ENCODE results near the gene PSME2. TPM values are rescaled to one million over a fixed set of nuclear protein-coding genes. Genes with fewer than 3 reads are reported as not detected.

PSME2 gene
- polyA plus RNA-seq, 1 donor (not counting 4 experiments of a cell fraction or from before 2014, with no cell fraction given) = 158 TPM

DNA sequence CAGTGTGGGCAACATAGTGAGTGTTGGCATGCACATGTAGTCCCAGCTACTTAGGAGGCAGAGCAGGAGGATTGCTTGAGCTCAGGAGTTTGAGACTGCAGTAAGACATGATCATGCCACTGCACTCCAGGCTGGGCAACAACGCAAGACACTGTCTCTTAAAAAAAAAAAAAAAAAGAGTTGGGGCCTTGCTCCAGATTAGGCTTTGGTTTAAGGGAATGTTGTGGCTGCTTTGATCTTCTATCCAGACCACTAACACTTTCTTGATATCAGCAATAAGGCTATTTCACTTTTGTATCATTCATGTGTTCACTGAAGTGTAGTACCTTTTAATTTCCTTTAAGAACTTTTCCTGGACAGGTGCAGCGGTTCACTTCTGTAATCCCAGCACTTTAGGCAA is 18.7 kb downstream of the PSME2 start:
- Histone ChIP-seq H3K9me1 (ENCODE audit: control insufficient read depth, extremely low read depth, insufficient read depth, low read length) (no peaks in the 10 kb centered on the region), H3K27me3 (ENCODE audit: control insufficient read depth, extremely low read depth, insufficient read depth, low read length) (no peaks in the 10 kb centered on the region), H3K36me3 (ENCODE audit: control insufficient read depth in 2 of 2, extremely low read depth in 1 of 2, insufficient read depth in 2 of 2, low read length in 2 of 2) (peaks cover 0 to 2% of the 10 kb centered on the region in 2 experiments), H3K4me3 (ENCODE audit: control insufficient read depth in 2 of 3, extremely low read depth in 1 of 3, insufficient read depth in 2 of 3, low read depth in 1 of 3, low read length in 3 of 3) (no peak overlapping the region), H3K9me3 (ENCODE audit: control insufficient read depth, low read depth, low read length) (no peaks in the 10 kb centered on the region), H3K79me2 (ENCODE audit: control insufficient read depth, insufficient read depth, low read length) (no peaks in the 10 kb centered on the region), H3K27ac (ENCODE audit: control insufficient read depth, insufficient read depth, low read length) (no peak overlapping the region), H3K4me1 (ENCODE audit: control insufficient read depth, extremely low read depth, insufficient read depth, low read length) (peaks cover 7% of the 10 kb centered on the region), H4K20me1 (ENCODE audit: control insufficient read depth, extremely low read depth, insufficient read depth, low read length) (no peaks in the 10 kb centered on the region), H3K9ac (ENCODE audit: control insufficient read depth, extremely low read depth, insufficient read depth, low read length) (no peak overlapping the region), H3K4me2 (ENCODE audit: control insufficient read depth, extremely low read depth, insufficient read depth, low read depth, low read length) (no peak overlapping the region), H2AFZ (ENCODE audit: control insufficient read depth, low read length) (no peak overlapping the region)
- FAIRE-seq = no peak
- dilution Hi-C loops (cut with MboI; ENCODE audit: extremely low pct_ligation_motif_present, low sequenced_read_pairs) = no loop called here
- DNase-seq (ENCODE audit: low read depth, low spot score) = no peak
- TF ChIP-seq EZH2 (IDR thresholded peaks at IDR 0.05; ENCODE audit: low read length) = no peak
- TF ChIP-seq, protein P1, sequence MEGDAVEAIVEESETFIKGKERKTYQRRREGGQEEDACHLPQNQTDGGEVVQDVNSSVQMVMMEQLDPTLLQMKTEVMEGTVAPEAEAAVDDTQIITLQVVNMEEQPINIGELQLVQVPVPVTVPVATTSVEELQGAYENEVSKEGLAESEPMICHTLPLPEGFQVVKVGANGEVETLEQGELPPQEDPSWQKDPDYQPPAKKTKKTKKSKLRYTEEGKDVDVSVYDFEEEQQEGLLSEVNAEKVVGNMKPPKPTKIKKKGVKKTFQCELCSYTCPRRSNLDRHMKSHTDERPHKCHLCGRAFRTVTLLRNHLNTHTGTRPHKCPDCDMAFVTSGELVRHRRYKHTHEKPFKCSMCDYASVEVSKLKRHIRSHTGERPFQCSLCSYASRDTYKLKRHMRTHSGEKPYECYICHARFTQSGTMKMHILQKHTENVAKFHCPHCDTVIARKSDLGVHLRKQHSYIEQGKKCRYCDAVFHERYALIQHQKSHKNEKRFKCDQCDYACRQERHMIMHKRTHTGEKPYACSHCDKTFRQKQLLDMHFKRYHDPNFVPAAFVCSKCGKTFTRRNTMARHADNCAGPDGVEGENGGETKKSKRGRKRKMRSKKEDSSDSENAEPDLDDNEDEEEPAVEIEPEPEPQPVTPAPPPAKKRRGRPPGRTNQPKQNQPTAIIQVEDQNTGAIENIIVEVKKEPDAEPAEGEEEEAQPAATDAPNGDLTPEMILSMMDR (optimal IDR thresholded peaks at IDR 0.05 in 1 of 3, IDR thresholded peaks at IDR 0.05 in 1 of 3, conservative IDR thresholded peaks at IDR 0.05 in 1 of 3; ENCODE audit: extremely low read depth in 1 of 3, insufficient read depth in 2 of 3, low read length in 3 of 3) = no peak

DNA sequence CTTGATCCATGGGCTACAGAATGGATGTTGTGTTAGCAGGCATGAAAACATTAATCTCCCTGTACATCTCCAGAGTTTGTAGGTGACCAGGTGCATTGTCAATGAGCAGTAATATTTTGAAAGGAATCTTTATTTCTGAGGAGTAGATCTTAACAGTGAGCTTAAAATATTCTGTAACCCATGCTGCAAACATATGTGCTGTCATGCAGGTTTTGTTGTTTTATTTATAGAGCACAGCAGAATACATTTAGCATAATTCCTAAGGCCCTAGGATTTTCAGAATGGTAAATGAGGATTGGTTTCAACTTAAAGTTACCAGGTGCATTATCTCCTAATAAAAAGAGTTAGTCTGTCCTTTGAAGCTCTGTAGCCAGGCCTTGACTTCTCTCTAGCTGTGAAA is 19.5 kb downstream of the PSME2 start:
- H3K9me3 ChIP-seq (ENCODE audit: control insufficient read depth, low read depth, low read length) = no peaks in the 10 kb centered on the region
- H3K79me2 ChIP-seq (ENCODE audit: control insufficient read depth, insufficient read depth, low read length) = no peaks in the 10 kb centered on the region
- FAIRE-seq (no peak), DNase-seq (ENCODE audit: low read depth, low spot score) (no peak)
- no peaks in the 10 kb centered on the region for H4K20me1 ChIP-seq (ENCODE audit: control insufficient read depth, extremely low read depth, insufficient read depth, low read length)
- no peaks in the 10 kb centered on the region for H3K27me3 ChIP-seq (ENCODE audit: control insufficient read depth, extremely low read depth, insufficient read depth, low read length)
- H3K4me3 ChIP-seq (ENCODE audit: control insufficient read depth in 2 of 3, extremely low read depth in 1 of 3, insufficient read depth in 2 of 3, low read depth in 1 of 3, low read length in 3 of 3) = no peak overlapping the region
- no peak overlapping the region for H3K27ac ChIP-seq (ENCODE audit: control insufficient read depth, insufficient read depth, low read length)
- H3K4me1 ChIP-seq (ENCODE audit: control insufficient read depth, extremely low read depth, insufficient read depth, low read length) = no peaks in the 10 kb centered on the region
- H3K9me1 ChIP-seq (ENCODE audit: control insufficient read depth, extremely low read depth, insufficient read depth, low read length) = no peaks in the 10 kb centered on the region
- dilution Hi-C loops (cut with MboI; ENCODE audit: extremely low pct_ligation_motif_present, low sequenced_read_pairs) = no loop called here
- TF ChIP-seq, protein P1 (optimal IDR thresholded peaks at IDR 0.05 in 1 of 3, IDR thresholded peaks at IDR 0.05 in 1 of 3, conservative IDR thresholded peaks at IDR 0.05 in 1 of 3; ENCODE audit: extremely low read depth in 1 of 3, insufficient read depth in 2 of 3, low read length in 3 of 3) = no peak
- no peak for TF ChIP-seq EZH2 (IDR thresholded peaks at IDR 0.05; ENCODE audit: low read length)
- no peak overlapping the region for H3K4me2 ChIP-seq (ENCODE audit: control insufficient read depth, extremely low read depth, insufficient read depth, low read depth, low read length)
- H2AFZ ChIP-seq (ENCODE audit: control insufficient read depth, low read length) = no peak overlapping the region
- peaks cover 0 to 5% of the 10 kb centered on the region in 2 experiments for H3K36me3 ChIP-seq (ENCODE audit: control insufficient read depth in 2 of 2, extremely low read depth in 1 of 2, insufficient read depth in 2 of 2, low read length in 2 of 2)
- no peak overlapping the region for H3K9ac ChIP-seq (ENCODE audit: control insufficient read depth, extremely low read depth, insufficient read depth, low read length)
